Stimulated activated CD4-positive, alpha-beta T cell treated with anti-CD3 and anti-CD28 coated beads, TNF-alpha, amount 100 ng/mL, for 24 hours (primary cell): ENCODE measurements around the gene COL6A2.
"Not testable (repeated sequence)": the region's sequence is repeated elsewhere in the genome, so short reads cannot be mapped to it uniquely, and the experiment has no call there.

ENCODE experiments used
- DNase-seq, 3 experiments: peaks; one replicate each; pipeline ENCODE4 v3.0.0-alpha.2; 2020; ENCODE audit warnings: low read depth in 3 of 3

COL6A2 gene

GRCh38 chr21:46126309-46127238 lies 28.7 kb downstream of the COL6A2 start:
- DNase-seq, result no peak

- DNase-seq, result no peak
These were observed 29.6 kb downstream of the COL6A2 start for GRCh38 chr21:46127239-46128105.

- no peak for DNase-seq
These were observed 30.4 kb downstream of the COL6A2 start for GRCh38 chr21:46128106-46128932.

- DNase-seq, result no peak
These were observed 31.1 kb downstream of the COL6A2 start for GRCh38 chr21:46128933-46129571.

GRCh38 chr21:46129846-46130651 lies 32.1 kb downstream of the COL6A2 start:
- no peak for DNase-seq

- no peak for DNase-seq
These were observed 33.1 kb downstream of the COL6A2 start for GRCh38 chr21:46130831-46131587.

GRCh38 chr21:46131588-46131837 lies 33.6 kb downstream of the COL6A2 start:
- DNase-seq, result no peak

GRCh38 chr21:46131838-46132651 lies 34.1 kb downstream of the COL6A2 start:
- DNase-seq, result no peak

- no peak for DNase-seq
These were observed 38.0 kb downstream of the COL6A2 start for GRCh38 chr21:46135782-46136395.

GRCh38 chr21:46136739-46137349 lies 38.9 kb downstream of the COL6A2 start:
- DNase-seq, result no peak

- no peak for DNase-seq
These were observed 40.0 kb downstream of the COL6A2 start for GRCh38 chr21:46137908-46138307.

GRCh38 chr21:46138383-46138970 lies 40.6 kb downstream of the COL6A2 start:
- no peak for DNase-seq

- DNase-seq, result no peak
These were observed 41.8 kb downstream of the COL6A2 start for GRCh38 chr21:46139686-46140085.

GRCh38 chr21:46140352-46141003 lies 42.6 kb downstream of the COL6A2 start:
- not testable (repeated sequence) for DNase-seq

GRCh38 chr21:46141767-46142581 lies 44.1 kb downstream of the COL6A2 start:
- no peak for DNase-seq
